Liver (tissue), 3 donors: ENCODE results near the gene PRDM9.

ENCODE experiments used
- EGR1 ChIP-seq, 2 donors: IDR thresholded peaks; 2 replicates each; pipeline ENCODE4 v1.6.1; 2016 to 2018; ENCODE audit warnings: antibody characterized with exemption in 2 of 2, low read depth in 2 of 2
- FOXA1 ChIP-seq: IDR thresholded peaks from 2 replicates; pipeline ENCODE4 v1.6.1; 2016; ENCODE audit warnings: antibody characterized with exemption
- HNF4A ChIP-seq, 2 donors: conservative IDR thresholded peaks; 2 replicates each; pipeline ENCODE4 v1.6.1; 2016; ENCODE audit warnings: antibody characterized with exemption in 2 of 2, mild to moderate bottlenecking in 2 of 2
- NR2F2 ChIP-seq: IDR thresholded peaks from 2 replicates; pipeline ENCODE4 v1.6.1; 2016; ENCODE audit warnings: antibody characterized with exemption
- RAD21 ChIP-seq, 2 donors: IDR thresholded peaks; 2 replicates each; pipeline ENCODE4 v1.6.1; 2016; ENCODE audit warnings: antibody characterized with exemption in 2 of 2, mild to moderate bottlenecking in 2 of 2
- TF ChIP-seq, protein P1 (sequence below): fragments of 150-350 bp; IDR thresholded peaks from 2 replicates; pipeline ENCODE4 v1.5.1; 2017; ENCODE audit warnings: improper control_type of control experiment, low read depth, low read length; ENCODE audit not compliant: missing input control
- donor health status: healthy.
- donor health status: healthy.

DNA sequence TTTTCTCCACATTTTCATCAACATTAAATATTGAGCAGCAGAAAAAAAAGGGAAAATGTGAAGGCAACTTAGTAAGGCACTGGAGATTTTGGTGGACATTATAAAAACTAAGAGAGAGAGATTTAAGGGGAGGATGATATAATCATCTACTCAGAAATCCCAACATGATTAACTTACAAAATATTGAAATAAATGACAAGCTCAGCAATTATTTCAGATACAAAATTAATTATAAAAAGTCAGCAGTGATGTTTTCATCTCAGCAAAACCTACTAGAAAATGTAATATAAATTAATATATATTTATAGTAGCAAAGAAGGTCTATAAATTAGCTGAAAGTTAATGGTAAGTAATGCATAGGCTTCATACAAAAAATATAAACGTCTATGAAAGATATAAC lies 30.8 kb upstream of the PRDM9 start:
- TF ChIP-seq, protein P1, sequence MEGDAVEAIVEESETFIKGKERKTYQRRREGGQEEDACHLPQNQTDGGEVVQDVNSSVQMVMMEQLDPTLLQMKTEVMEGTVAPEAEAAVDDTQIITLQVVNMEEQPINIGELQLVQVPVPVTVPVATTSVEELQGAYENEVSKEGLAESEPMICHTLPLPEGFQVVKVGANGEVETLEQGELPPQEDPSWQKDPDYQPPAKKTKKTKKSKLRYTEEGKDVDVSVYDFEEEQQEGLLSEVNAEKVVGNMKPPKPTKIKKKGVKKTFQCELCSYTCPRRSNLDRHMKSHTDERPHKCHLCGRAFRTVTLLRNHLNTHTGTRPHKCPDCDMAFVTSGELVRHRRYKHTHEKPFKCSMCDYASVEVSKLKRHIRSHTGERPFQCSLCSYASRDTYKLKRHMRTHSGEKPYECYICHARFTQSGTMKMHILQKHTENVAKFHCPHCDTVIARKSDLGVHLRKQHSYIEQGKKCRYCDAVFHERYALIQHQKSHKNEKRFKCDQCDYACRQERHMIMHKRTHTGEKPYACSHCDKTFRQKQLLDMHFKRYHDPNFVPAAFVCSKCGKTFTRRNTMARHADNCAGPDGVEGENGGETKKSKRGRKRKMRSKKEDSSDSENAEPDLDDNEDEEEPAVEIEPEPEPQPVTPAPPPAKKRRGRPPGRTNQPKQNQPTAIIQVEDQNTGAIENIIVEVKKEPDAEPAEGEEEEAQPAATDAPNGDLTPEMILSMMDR = no peak
- TF ChIP-seq RAD21 (IDR thresholded peaks at IDR 0.05) (no peak), HNF4A (conservative IDR thresholded peaks at IDR 0.05) (no peak), EGR1 (IDR thresholded peaks at IDR 0.05; ENCODE audit: low read depth in 2 of 2) (no peak), FOXA1 (no peak), NR2F2 (no peak)
